Measurements from ENCODE around the gene NCAPD3.
A peak's percentile ranks its signal among the peaks of the same experiment; 100 is the strongest.

NCAPD3 gene

GRCh38 chr11:134248910-134249480 is 25.2 kb upstream of the NCAPD3 start:
- Histone ChIP-seq H3K36me3 (peaks cover 66 to 72% (median 70%) of the 10 kb centered on the region in 11 experiments), H3K27me3 (no peaks in the 10 kb centered on the region), H3K27ac (no peak overlapping the region), H3K4me3 (no peak overlapping the region), H3K9ac (no peak overlapping the region), H3K4me2 (no peak overlapping the region), H3K4me1 (peaks cover 20 to 29% (median 24%) of the 10 kb centered on the region in 10 experiments), H3K9me3 (replicated peaks in 1 of 11) (no peaks in the 10 kb centered on the region), H4K20me1 (peaks cover 0 to 24% (median under 1%) of the 10 kb centered on the region in 11 experiments; a peak in 6 of 22 replicates)
- no peak for TF ChIP-seq Cebpa-rat (IDR thresholded peaks at IDR 0.05)

DNA sequence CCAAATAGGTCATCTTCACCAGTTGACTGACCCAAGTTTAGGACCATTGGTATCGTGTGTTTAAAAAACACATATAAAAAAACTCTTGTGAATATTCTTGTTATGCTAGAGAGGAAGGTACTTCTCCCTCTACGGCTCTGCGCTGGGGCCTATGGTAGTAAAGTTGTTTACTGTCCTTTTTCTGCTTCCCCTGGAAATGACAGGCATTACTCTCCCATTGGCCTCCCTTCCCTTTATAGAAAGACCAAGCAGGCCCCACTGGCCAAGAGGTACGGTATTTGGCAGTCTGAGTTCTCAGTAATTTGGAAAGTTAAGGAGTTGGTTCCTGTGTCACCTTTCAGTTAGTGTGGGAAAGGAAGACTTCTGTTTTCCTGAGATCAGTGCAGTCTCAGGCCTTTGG is 22.9 kb upstream of the NCAPD3 start:
- Histone ChIP-seq H3K9ac (no peak overlapping the region), H3K9me3 (replicated peaks in 1 of 11) (no peaks in the 10 kb centered on the region), H3K27ac (no peak overlapping the region), H3K4me2 (no peak overlapping the region), H4K20me1 (peaks cover 0 to 45% (median 6%) of the 10 kb centered on the region in 11 experiments; a peak in 11 of 22 replicates), H3K4me1 (peaks cover 33 to 37% (median 34%) of the 10 kb centered on the region in 10 experiments), H3K27me3 (peaks cover 0 to 4% (median 0%) of the 10 kb centered on the region in 11 experiments; a peak in 3 of 22 replicates), H3K4me3 (no peak overlapping the region), H3K36me3 (peaks cover 72 to 83% (median 79%) of the 10 kb centered on the region in 11 experiments)
- TF ChIP-seq Cebpa-rat (IDR thresholded peaks at IDR 0.05) = no peak

- H3K4me2 ChIP-seq = no peak overlapping the region
- no peak for TF ChIP-seq Cebpa-rat (IDR thresholded peaks at IDR 0.05)
- H3K36me3 ChIP-seq = peaks cover 71 to 85% (median 78%) of the 10 kb centered on the region in 11 experiments
- H3K9ac ChIP-seq = no peak overlapping the region
- H3K9me3 ChIP-seq (replicated peaks in 1 of 11) = no peaks in the 10 kb centered on the region
- no peak overlapping the region for H3K27ac ChIP-seq
- H3K27me3 ChIP-seq = peaks cover 0 to 8% (median 0%) of the 10 kb centered on the region in 11 experiments; a peak in 5 of 22 replicates
- peaks cover 34 to 38% (median 37%) of the 10 kb centered on the region in 10 experiments for H3K4me1 ChIP-seq
- H4K20me1 ChIP-seq = peaks cover 0 to 51% (median 7%) of the 10 kb centered on the region in 11 experiments; a peak in 12 of 22 replicates
- no peak overlapping the region for H3K4me3 ChIP-seq
These were observed 22.3 kb upstream of the NCAPD3 start for GRCh38 chr11:134246100-134246499.

GRCh38 chr11:134245434-134245833 is 21.7 kb upstream of the NCAPD3 start:
- Histone ChIP-seq H3K9ac (no peak overlapping the region), H4K20me1 (peaks cover 0 to 58% (median 7%) of the 10 kb centered on the region in 11 experiments; a peak in 12 of 22 replicates), H3K27ac (no peak overlapping the region), H3K9me3 (replicated peaks in 1 of 11) (no peaks in the 10 kb centered on the region), H3K4me3 (no peak overlapping the region), H3K4me1 (peaks cover 30 to 38% (median 37%) of the 10 kb centered on the region in 10 experiments), H3K4me2 (no peak overlapping the region), H3K27me3 (peaks cover 0 to 9% (median 0%) of the 10 kb centered on the region in 11 experiments; a peak in 5 of 22 replicates), H3K36me3 (peaks cover 65 to 84% (median 75%) of the 10 kb centered on the region in 11 experiments)
- no peak for TF ChIP-seq Cebpa-rat (IDR thresholded peaks at IDR 0.05)

GRCh38 chr11:134244593-134244992 is 20.8 kb upstream of the NCAPD3 start:
- H4K20me1 ChIP-seq = peaks cover 0 to 60% (median 7%) of the 10 kb centered on the region in 11 experiments; a peak in 12 of 22 replicates
- H3K4me3 ChIP-seq = no peak overlapping the region
- no peak for TF ChIP-seq Cebpa-rat (IDR thresholded peaks at IDR 0.05)
- H3K9me3 ChIP-seq (replicated peaks in 1 of 11) = no peaks in the 10 kb centered on the region
- peaks cover 0 to 9% (median 0%) of the 10 kb centered on the region in 11 experiments; a peak in 5 of 22 replicates for H3K27me3 ChIP-seq
- H3K36me3 ChIP-seq = peaks cover 64 to 86% (median 74%) of the 10 kb centered on the region in 11 experiments
- no peak overlapping the region for H3K9ac ChIP-seq
- peak overlapping the region in 6 of 11 experiments; percentile 66 to 81 (median 72); a peak in 10 of 22 replicates for H3K4me2 ChIP-seq
- peaks cover 22 to 47% (median 35%) of the 10 kb centered on the region in 10 experiments for H3K4me1 ChIP-seq
- no peak overlapping the region for H3K27ac ChIP-seq

- Histone ChIP-seq H3K4me2 (peak overlapping the region in 7 of 11 experiments; percentile 66 to 81 (median 70); a peak in 14 of 22 replicates), H4K20me1 (peaks cover 0 to 66% (median 7%) of the 10 kb centered on the region in 11 experiments; a peak in 12 of 22 replicates), H3K4me3 (no peak overlapping the region), H3K9ac (no peak overlapping the region), H3K27ac (no peak overlapping the region), H3K27me3 (peaks cover 0 to 9% (median 0%) of the 10 kb centered on the region in 11 experiments; a peak in 5 of 22 replicates), H3K9me3 (replicated peaks in 1 of 11) (no peaks in the 10 kb centered on the region), H3K4me1 (peaks cover 22 to 53% (median 35%) of the 10 kb centered on the region in 10 experiments), H3K36me3 (peaks cover 63 to 86% (median 74%) of the 10 kb centered on the region in 11 experiments)
- TF ChIP-seq Cebpa-rat (IDR thresholded peaks at IDR 0.05) = no peak
These were observed 20.1 kb upstream of the NCAPD3 start for GRCh38 chr11:134243913-134244312.

DNA sequence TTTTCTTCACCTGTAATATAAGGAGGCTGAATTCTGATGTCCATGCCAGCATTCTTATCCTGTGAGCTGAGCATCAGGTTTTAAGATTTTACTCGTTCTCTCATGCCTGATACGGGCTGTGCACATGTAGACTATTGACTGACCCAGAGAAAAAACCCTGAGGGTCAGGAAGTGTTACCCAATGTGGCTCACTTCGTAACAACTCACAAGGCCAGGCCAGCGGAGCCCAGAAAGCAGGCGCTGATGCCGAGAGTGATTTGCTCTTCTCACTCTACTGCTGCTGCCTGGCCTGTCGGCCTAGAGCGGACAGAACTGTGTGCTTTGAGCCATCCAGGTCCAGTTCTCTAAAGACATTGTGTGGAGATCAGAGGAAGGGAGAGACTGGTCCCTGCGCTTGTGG is 18.6 kb upstream of the NCAPD3 start:
- Histone ChIP-seq H3K36me3 (peaks cover 53 to 85% (median 66%) of the 10 kb centered on the region in 11 experiments), H3K27ac (no peak overlapping the region; a peak in 2 of 22 replicates), H3K9me3 (replicated peaks in 1 of 11) (no peaks in the 10 kb centered on the region), H4K20me1 (peaks cover 0 to 75% (median 12%) of the 10 kb centered on the region in 11 experiments; a peak in 13 of 22 replicates), H3K4me1 (peaks cover 22 to 64% (median 41%) of the 10 kb centered on the region in 10 experiments), H3K27me3 (peaks cover 0 to 9% (median 0%) of the 10 kb centered on the region in 11 experiments; a peak in 5 of 22 replicates), H3K4me2 (peak overlapping the region; percentile 55 to 81 (median 72)), H3K9ac (peak overlapping the region in 1 of 11 experiments; percentile 11; a peak in 1 of 22 replicates), H3K4me3 (no peak overlapping the region)
- TF ChIP-seq Cebpa-rat (IDR thresholded peaks at IDR 0.05) = no peak

DNA sequence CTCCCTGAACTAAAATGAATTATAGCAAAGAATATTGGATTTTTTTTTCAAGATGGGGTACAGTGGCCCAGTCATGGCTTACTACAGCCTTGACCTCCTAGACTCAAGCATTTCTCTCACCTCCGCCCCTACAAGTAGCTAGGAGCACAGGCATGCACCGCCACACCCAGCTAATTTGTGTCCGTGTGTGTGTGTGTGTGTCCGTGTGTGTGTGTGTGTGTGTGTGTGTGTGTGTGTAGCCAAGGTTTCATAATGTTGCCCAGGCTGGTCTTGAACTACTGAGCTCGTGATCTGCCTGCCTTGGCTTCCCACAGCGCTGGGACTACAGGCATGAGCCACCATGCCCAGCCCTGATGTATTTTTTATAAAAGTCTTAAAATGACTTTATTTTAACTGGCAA is 16.8 kb upstream of the NCAPD3 start:
- Histone ChIP-seq H3K36me3 (peaks cover 47 to 83% (median 59%) of the 10 kb centered on the region in 11 experiments), H3K9ac (no peak overlapping the region)

DNA sequence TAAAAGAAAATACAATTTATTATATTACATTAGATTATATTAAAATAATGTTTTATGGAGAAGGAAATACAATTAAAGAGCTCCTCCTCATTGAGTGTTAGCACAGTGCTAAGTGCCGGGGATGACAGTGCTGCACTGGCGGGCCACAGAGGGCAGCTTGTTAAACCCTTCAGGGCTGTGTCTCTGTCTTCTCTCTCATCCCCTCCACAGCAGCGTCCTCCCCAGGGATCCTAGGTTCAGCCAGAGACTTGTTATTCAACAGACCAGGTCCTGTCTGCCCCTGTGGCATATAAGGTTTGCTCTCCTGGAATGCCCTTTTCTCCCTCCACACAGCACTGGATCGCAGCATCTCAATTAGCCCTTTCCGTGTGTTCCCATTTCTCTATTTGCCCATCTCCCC is 15.2 kb upstream of the NCAPD3 start:
- Histone ChIP-seq H3K4me2 (peak overlapping the region in 1 of 11 experiments; percentile 12; a peak in 1 of 22 replicates), H3K27ac (no peak overlapping the region), H3K9ac (no peak overlapping the region), H4K20me1 (peaks cover 15 to 70% (median 22%) of the 10 kb centered on the region in 11 experiments; a peak in 18 of 22 replicates), H3K9me3 (replicated peaks in 1 of 11) (no peaks in the 10 kb centered on the region), H3K36me3 (peaks cover 43 to 78% (median 58%) of the 10 kb centered on the region in 11 experiments), H3K27me3 (peaks cover 0 to 9% (median 0%) of the 10 kb centered on the region in 11 experiments; a peak in 5 of 22 replicates), H3K4me1 (peaks cover 22 to 71% (median 44%) of the 10 kb centered on the region in 10 experiments), H3K4me3 (no peak overlapping the region)
- TF ChIP-seq Cebpa-rat (IDR thresholded peaks at IDR 0.05) = no peak

More for the DNA sequence above, 16.8 kb upstream of the NCAPD3 start:
- Histone ChIP-seq H3K4me2 (no peak overlapping the region), H4K20me1 (peaks cover 0 to 72% (median 12%) of the 10 kb centered on the region in 11 experiments; a peak in 13 of 22 replicates), H3K4me3 (no peak overlapping the region), H3K4me1 (peaks cover 22 to 70% (median 45%) of the 10 kb centered on the region in 10 experiments), H3K27me3 (peaks cover 0 to 9% (median 0%) of the 10 kb centered on the region in 11 experiments; a peak in 5 of 22 replicates), H3K27ac (no peak overlapping the region), H3K9me3 (replicated peaks in 1 of 11) (no peaks in the 10 kb centered on the region)
- no peak for TF ChIP-seq Cebpa-rat (IDR thresholded peaks at IDR 0.05)

All from BLaER1 treated with 17β-estradiol and CSF1 and Interleukin-3, amounts not matched to agents 10 nM and 100 nM (cell line).